NB4 (cell line): ENCODE data around the gene ZNF564.

Source experiments
- MYC ChIP-seq: IDR thresholded peaks from 2 replicates; pipeline ENCODE4 v1.6.1; 2011; ENCODE audit warnings: low read depth, low read length
- POLR2A ChIP-seq: IDR thresholded peaks from 2 replicates; pipeline ENCODE4 v1.6.1; 2011; ENCODE audit warnings: mild to moderate bottlenecking; ENCODE audit not compliant: insufficient read length; ENCODE audit errors: extremely low read depth
- TF ChIP-seq, protein P1 (sequence below): IDR thresholded peaks from one replicate; pipeline ENCODE4 v1.5.1; 2012; ENCODE audit warnings: low read depth, low read length
- TF ChIP-seq, protein P2 (sequence below): IDR thresholded peaks from 2 replicates; pipeline ENCODE4 v1.6.1; 2011; ENCODE audit warnings: low read depth, low read length

DNA sequence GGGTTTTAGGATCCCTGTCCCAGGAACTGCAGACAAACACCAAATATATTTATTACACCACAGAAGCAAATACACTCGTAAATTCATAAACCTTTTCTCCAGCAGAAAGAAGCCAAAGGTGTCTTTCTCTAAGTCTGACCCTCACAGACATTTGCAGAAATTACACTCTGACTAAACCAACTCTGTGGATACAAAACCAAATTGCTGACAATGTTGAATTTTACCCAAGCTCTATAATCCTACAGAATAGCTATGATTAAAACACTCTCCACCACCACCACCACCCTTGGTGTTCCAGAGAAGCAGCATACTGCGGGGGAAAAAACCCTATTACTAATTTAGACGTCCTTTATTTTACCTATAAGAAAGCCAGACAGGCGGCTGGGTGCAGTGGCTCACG is 5.2 kb downstream of the ZNF564 start:
- TF ChIP-seq POLR2A (no peak), MYC (no peak)
- TF ChIP-seq, protein P1, sequence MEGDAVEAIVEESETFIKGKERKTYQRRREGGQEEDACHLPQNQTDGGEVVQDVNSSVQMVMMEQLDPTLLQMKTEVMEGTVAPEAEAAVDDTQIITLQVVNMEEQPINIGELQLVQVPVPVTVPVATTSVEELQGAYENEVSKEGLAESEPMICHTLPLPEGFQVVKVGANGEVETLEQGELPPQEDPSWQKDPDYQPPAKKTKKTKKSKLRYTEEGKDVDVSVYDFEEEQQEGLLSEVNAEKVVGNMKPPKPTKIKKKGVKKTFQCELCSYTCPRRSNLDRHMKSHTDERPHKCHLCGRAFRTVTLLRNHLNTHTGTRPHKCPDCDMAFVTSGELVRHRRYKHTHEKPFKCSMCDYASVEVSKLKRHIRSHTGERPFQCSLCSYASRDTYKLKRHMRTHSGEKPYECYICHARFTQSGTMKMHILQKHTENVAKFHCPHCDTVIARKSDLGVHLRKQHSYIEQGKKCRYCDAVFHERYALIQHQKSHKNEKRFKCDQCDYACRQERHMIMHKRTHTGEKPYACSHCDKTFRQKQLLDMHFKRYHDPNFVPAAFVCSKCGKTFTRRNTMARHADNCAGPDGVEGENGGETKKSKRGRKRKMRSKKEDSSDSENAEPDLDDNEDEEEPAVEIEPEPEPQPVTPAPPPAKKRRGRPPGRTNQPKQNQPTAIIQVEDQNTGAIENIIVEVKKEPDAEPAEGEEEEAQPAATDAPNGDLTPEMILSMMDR = no peak
- TF ChIP-seq, protein P2, sequence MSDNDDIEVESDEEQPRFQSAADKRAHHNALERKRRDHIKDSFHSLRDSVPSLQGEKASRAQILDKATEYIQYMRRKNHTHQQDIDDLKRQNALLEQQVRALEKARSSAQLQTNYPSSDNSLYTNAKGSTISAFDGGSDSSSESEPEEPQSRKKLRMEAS = no peak
